ENCODE data around the gene STRIP1. TPM values are rescaled to one million over a fixed set of nuclear protein-coding genes. Genes with fewer than 3 reads are reported as not detected.

STRIP1 gene
- total RNA-seq, 6 experiments from 2014 or later: 9.9 to 15.5 (median 12.4) TPM

DNA sequence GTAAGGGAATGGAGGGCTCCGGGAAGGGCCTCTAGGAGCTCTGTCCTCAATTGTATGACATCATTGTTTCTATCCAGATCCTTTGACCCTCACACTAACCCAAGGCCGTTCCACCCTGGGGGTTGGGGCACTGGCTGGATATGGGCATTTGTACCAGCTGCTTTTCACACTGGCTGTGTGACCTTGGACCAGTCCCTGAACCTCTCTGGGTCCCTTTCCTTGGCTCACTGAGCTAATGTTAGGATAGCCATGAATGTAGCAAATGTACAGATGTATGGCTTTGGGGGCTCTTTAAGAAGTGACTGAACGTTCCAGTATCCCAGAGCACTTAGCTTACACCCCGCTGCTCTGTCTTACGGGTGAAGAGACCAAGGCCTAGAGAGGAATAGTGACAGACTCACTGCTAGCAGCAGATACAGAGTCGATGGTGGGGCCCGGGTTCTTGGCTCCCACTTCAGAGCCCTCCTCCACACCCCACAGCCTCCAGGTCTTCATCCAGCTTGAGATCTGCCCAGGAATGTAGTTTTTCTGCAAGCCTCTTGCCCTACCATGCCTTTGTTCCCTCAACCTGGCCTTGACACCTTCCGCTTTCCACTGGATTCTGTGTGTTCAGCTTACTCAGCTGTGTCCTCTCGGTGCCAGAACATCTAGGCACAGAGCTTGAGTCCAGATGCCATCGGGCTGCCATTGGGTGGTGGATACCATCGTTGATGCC lies 63.2 kb downstream of the STRIP1 start:
- Histone ChIP-seq H3K4me3 (no peak overlapping the region), H3K27ac (no peak overlapping the region), H3K36me3 (no peaks in the 10 kb centered on the region), H3K9me3 (no peaks in the 10 kb centered on the region), H3K27me3 (no peaks in the 10 kb centered on the region), H3K4me1 (peaks cover 0 to 25% (median 5%) of the 10 kb centered on the region in 4 donors)
- ATAC-seq (peak in 2 of 4 donors; percentile 22 to 52), DNase-seq (no peak)
- TF ChIP-seq, protein P1, sequence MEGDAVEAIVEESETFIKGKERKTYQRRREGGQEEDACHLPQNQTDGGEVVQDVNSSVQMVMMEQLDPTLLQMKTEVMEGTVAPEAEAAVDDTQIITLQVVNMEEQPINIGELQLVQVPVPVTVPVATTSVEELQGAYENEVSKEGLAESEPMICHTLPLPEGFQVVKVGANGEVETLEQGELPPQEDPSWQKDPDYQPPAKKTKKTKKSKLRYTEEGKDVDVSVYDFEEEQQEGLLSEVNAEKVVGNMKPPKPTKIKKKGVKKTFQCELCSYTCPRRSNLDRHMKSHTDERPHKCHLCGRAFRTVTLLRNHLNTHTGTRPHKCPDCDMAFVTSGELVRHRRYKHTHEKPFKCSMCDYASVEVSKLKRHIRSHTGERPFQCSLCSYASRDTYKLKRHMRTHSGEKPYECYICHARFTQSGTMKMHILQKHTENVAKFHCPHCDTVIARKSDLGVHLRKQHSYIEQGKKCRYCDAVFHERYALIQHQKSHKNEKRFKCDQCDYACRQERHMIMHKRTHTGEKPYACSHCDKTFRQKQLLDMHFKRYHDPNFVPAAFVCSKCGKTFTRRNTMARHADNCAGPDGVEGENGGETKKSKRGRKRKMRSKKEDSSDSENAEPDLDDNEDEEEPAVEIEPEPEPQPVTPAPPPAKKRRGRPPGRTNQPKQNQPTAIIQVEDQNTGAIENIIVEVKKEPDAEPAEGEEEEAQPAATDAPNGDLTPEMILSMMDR (IDR thresholded peaks at IDR 0.05): no peak
- no peak for TF ChIP-seq POLR2A (IDR thresholded peaks at IDR 0.05)
- intact Hi-C loops (cut with DNase I): no loop called here
- WGBS (ENCODE audit: insufficient coverage, low coverage, low lambda C conversion rate, missing lambda C conversion rate): 67% methylated on average over 3 of the region's 11 CpGs

DNA sequence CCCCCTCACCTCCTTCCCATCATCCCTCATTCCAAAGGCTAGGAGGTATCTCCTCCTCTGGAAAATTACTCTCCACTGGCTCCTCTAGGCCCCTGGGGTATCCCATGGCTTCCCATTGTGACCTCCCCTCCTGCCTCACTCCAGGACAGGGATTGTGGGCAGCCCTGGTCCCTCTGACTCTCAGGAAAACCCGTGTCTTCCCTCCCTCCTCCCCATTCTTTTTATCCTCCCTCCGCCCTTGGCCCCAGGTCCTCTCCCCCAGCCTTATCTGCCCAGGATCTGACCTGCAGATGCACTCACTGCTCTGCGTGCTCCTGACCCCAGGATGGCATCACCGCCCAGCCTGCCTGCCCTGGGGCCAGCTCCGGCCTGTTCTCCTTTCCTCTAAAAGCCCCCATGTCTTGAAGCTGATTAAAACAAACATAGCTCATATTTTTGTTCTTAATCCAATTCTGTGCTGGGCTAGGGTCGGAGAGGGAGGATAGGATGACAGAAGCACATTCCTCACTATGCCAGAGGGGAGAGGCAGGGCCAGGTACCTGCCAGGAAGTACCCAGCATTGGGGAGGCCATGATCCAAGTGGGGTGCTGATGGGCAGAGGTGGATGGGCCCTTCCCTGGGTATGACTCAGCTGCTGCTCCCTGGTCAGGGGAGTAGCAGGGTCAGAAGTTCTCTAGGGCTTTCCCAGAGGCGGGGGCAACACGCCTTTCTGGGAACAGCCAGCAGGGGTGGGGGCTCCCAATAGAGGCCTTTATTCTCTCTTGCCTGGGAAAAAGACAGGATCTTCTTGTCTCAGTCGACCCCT lies 64.0 kb downstream of the STRIP1 start:
- ATAC-seq (peak; percentile 22 to 90 (median 46)), DNase-seq (peak in 1 of 3 donors; percentile 76)
- intact Hi-C loops (cut with DNase I): no loop called here
- peaks cover 0 to 19% (median 1%) of the 10 kb centered on the region in 4 donors for H3K4me1 ChIP-seq
- no peak overlapping the region for H3K4me3 ChIP-seq
- no peak overlapping the region for H3K27ac ChIP-seq
- no peaks in the 10 kb centered on the region for H3K36me3 ChIP-seq
- H3K9me3 ChIP-seq: no peaks in the 10 kb centered on the region
- 53% methylated on average over 6 of the region's 9 CpGs for WGBS (ENCODE audit: insufficient coverage, low coverage, low lambda C conversion rate, missing lambda C conversion rate)
- no peaks in the 10 kb centered on the region for H3K27me3 ChIP-seq
- TF ChIP-seq POLR2A (IDR thresholded peaks at IDR 0.05): no peak

DNA sequence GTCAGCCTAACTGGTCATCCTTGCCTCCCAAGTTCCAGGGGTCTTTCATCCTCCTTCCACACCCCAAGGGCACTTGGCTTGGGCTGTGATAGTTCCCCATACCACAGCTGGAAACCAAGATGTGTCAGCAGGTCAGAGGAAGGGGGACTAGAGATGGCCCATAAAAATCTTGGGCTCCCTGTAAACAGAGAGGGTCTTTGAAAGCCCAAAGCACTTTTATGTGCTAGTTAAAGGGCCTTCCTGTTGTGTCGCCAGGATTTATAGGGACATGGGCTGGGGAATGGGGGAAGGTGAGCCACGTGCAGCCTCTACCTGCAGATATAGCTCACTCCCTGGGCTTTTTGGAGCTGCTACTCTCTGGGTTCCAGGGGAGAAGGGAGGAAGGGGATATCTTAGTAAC lies 65.9 kb downstream of the STRIP1 start:
- H3K4me1 ChIP-seq: peaks cover 0 to 14% (median 0%) of the 10 kb centered on the region in 4 donors
- no peak for DNase-seq
- TF ChIP-seq, protein P1 (IDR thresholded peaks at IDR 0.05): no peak
- no peak for TF ChIP-seq POLR2A (IDR thresholded peaks at IDR 0.05)
- H3K27ac ChIP-seq: no peak overlapping the region
- H3K27me3 ChIP-seq: no peaks in the 10 kb centered on the region
- H3K9me3 ChIP-seq: no peaks in the 10 kb centered on the region
- 75% methylated on average over 2 of the region's 2 CpGs for WGBS (ENCODE audit: insufficient coverage, low coverage, low lambda C conversion rate, missing lambda C conversion rate)
- no peak overlapping the region for H3K4me3 ChIP-seq
- no peaks in the 10 kb centered on the region for H3K36me3 ChIP-seq
- intact Hi-C loops (cut with DNase I): loop anchor here in 1 of 2 donors (10.0 kb wide), 1 partner anchor 46 kb away; no protein-coding TSS in a partner anchor
- no peak for ATAC-seq

DNA sequence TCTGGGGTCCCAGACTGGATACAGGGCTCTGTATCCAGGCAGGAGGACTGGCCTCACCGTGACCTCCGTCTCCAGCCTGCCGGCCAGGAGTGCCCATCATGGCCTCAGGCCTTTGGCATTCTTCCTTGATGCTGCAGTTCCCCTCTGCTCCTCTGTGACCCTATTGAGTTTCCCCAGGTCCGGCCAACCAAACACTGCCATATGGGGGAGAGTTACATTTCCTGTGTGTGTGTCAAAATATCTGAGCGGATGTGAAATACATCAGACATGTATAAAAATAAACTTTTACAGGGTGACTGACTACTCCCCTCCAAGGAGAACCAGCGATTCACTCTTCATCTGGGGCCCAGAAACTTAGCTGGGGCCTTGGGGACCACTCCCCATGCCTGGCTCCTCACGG lies 67.7 kb downstream of the STRIP1 start:
- no peaks in the 10 kb centered on the region for H3K36me3 ChIP-seq

More for the DNA sequence above, 67.7 kb downstream of the STRIP1 start:
- Histone ChIP-seq H3K4me1 (peaks cover 0 to 14% (median 0%) of the 10 kb centered on the region in 4 donors), H3K27ac (no peak overlapping the region), H3K4me3 (no peak overlapping the region), H3K27me3 (no peaks in the 10 kb centered on the region), H3K9me3 (no peaks in the 10 kb centered on the region)
- ATAC-seq (no peak), DNase-seq (no peak)
- TF ChIP-seq POLR2A (IDR thresholded peaks at IDR 0.05): no peak
- TF ChIP-seq, protein P1 (IDR thresholded peaks at IDR 0.05): no peak
- WGBS (ENCODE audit: insufficient coverage, low coverage, low lambda C conversion rate, missing lambda C conversion rate): 62% methylated on average over 4 of the region's 7 CpGs
- intact Hi-C loops (cut with DNase I): loop anchor here in 1 of 2 donors (10.0 kb wide), 1 partner anchor 47 kb away; no protein-coding TSS in a partner anchor

Other genes starting within 250 kb of the STRIP1 start
- 10 to 100 TPM in 5 of 6 experiments, 1 to 10 TPM in 1; 4.8 to 44.1 (median 22.0) TPM for gene CSF1, start 123.8 kb upstream of the STRIP1 start, total RNA-seq
- 10 to 100 TPM; 51.4 to 77.5 (median 56.0) TPM for gene AHCYL1, start 49.9 kb upstream of the STRIP1 start, total RNA-seq
- not detected for gene ALX3, start 36.0 kb downstream of the STRIP1 start, total RNA-seq
- not detected for gene UBL4B, start 77.8 kb downstream of the STRIP1 start, total RNA-seq
- gene SLC6A17, start 115.9 kb downstream of the STRIP1 start, total RNA-seq: not detected
- gene KCNC4, start 175.7 kb downstream of the STRIP1 start, total RNA-seq: 1 to 10 TPM in 4 of 6 experiments, under 1 TPM in 2; 0.37 to 4.4 (median 1.7) TPM

Measured in right lobe of liver (tissue), 6 donors.